ENCODE results near the gene FBLIM1. TPM values are rescaled to one million over a fixed set of nuclear protein-coding genes. Genes with fewer than 3 reads are reported as not detected.
"Not testable (repeated sequence)": the region's sequence is repeated elsewhere in the genome, so short reads cannot be mapped to it uniquely, and the experiment has no call there.

Gene FBLIM1
- polyA plus RNA-seq, 3 donors: 41.7 to 55.0 (median 41.8) TPM

- no peak for DNase-seq (ENCODE audit: low read depth in 3 of 3, low spot score in 2 of 3)
Observed at GRCh38 chr1:15807121-15807520, 48.5 kb downstream of the FBLIM1 start.

DNA sequence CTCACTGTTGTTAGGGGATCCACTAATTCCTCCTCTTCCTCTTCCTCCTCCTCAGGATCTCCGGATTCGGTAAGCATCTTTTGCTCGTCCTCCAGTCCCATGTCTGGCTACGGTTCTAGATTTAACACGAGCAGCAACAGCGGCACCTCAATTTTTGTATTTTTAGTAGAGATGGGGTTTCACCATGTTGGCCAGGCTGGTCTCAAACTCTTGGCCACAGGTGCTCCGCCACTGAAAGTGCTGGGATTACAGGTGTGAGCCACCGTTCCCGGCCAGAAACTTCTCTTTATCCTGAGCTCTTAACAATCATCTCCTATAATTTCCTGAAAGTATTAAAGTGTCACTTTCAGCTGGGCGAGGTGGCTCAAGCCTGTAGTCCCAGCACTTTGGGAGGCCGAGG lies 49.0 kb downstream of the FBLIM1 start, which contains the start of gene UQCRHL:
Gene UQCRHL, minus strand, starts transcription at position 101 of the 400 bp plus-strand sequence. Its CDS starts 0 bp downstream, at position 101.
- not testable (repeated sequence) for DNase-seq (ENCODE audit: low read depth in 3 of 3, low spot score in 2 of 3)

GRCh38 chr1:15808955-15809354 lies 50.4 kb downstream of the FBLIM1 start:
- no peak for DNase-seq (ENCODE audit: low read depth in 3 of 3, low spot score in 2 of 3)

- DNase-seq (ENCODE audit: low read depth in 3 of 3, low spot score in 2 of 3): no peak
Observed at GRCh38 chr1:15810073-15810472, 51.5 kb downstream of the FBLIM1 start.

- DNase-seq (ENCODE audit: low read depth in 3 of 3, low spot score in 2 of 3): no peak
Observed at GRCh38 chr1:15816674-15817073, 58.1 kb downstream of the FBLIM1 start.

- DNase-seq (ENCODE audit: low read depth in 3 of 3, low spot score in 2 of 3): no peak
Observed at GRCh38 chr1:15820478-15820877, 61.9 kb downstream of the FBLIM1 start.

- no peak for DNase-seq (ENCODE audit: low read depth in 3 of 3, low spot score in 2 of 3)
Observed at GRCh38 chr1:15825800-15826199, 67.2 kb downstream of the FBLIM1 start.

- no peak for DNase-seq (ENCODE audit: low read depth in 3 of 3, low spot score in 2 of 3)
Observed at GRCh38 chr1:15826810-15827507, 68.4 kb downstream of the FBLIM1 start.

DNA sequence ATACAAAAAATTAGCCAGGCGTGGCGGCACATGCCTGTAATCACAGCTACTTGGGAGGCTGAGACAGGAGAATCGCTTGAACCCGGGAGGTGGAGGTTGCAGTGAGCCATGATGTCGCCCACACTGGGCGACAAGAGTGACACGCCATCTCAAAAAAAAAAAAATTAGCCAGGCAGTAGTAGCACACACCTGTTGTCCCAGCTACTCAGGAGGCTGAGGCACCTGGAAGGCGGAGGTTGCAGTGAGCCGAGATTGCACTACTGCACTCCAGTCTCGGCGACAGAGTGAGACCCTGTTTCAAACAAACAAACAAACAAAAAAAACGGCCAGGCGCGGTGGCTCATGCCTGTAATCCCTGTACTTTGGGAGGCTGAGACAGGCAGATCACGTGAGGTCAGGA lies 69.0 kb downstream of the FBLIM1 start:
- DNase-seq (ENCODE audit: low read depth in 3 of 3, low spot score in 2 of 3): not testable (repeated sequence)

- DNase-seq (ENCODE audit: low read depth in 3 of 3, low spot score in 2 of 3): not testable (repeated sequence)
Observed at GRCh38 chr1:15828931-15829330, 70.3 kb downstream of the FBLIM1 start.

DNA sequence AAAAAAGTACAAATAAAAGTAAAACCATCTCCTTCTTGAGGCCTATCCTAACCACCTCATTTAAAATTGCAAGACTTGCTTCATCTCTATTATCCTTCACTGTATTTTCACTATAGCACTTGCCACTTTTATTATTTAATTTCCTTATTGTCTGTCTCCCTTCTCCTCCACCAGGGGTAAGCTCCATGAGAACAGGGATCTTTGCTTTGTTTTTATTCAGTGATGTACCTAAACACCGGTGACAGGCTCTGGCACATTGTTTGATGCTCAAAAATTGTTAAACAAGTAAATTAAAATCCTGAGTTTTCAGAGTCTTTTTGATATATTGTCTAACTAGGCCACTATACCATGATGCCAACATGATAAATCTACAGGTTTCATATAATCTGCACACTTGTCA lies 71.7 kb downstream of the FBLIM1 start:
- DNase-seq (ENCODE audit: low read depth in 3 of 3, low spot score in 2 of 3): no peak

- no peak for DNase-seq (ENCODE audit: low read depth in 3 of 3, low spot score in 2 of 3)
Observed at GRCh38 chr1:15833069-15833679, 74.6 kb downstream of the FBLIM1 start.

DNA sequence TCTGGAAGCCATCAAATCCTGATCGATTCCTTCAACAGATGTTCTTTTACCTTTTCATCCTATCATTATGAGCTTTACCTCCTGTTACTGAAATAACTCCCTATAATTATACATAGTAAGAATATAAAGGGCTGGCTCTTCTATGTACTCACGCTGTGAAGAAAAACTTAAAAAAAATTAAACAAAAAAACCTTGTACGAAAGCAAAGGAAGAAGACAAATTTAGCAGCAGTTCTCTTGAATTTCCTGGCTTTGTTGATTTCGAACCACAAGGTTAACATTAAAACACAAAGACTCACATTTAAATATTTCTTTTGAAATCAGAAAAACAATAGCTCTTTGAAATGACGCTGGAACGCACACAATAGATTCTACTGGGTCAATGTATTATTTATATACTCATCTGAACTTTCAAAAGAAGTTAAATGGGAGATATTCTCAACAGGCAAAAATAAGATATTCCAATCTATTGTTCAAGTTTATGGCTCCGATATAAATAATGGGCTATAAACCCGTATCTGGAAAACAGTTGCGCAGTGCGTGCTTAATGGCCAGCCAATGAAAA lies 75.3 kb downstream of the FBLIM1 start:
- DNase-seq (ENCODE audit: low read depth in 3 of 3, low spot score in 2 of 3): no peak

DNA sequence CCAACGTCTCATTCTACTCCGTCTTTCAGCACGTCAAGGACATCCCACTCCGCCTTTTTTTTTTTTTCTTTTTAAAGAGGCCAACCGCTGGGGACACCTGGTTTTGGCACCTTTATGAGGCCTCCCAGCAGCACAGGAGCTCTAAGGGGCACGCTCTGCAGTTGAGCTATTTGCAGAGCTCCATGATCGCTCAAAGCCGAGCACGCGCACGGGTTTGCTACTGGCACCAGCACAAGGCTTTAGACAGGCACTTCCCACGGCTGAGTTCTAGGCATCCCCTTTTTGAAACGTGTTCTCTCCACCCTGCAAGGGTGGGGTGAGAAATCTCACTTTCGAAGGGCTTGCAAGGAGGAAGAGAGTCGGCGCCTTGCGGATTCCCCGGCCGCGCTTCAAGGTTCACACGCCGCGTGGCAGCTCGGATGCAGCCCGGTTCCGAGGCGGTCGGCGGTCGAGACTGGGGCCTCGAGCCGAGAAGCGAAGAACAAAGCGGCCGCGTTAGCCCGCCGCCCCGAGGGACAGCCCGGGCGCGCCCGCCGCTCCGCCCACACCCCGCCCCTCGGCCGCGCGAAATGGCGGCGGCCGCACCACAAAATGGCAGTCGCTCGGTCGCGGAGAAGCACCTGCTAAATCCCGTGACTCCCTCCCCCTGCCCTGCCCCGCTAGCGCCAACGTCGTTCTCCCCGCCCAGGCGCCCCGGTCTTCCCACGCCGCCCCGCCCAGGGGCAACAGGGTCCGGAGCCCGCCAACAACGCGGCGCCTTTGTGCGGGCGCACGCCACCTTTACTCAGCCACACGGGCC lies 76.0 kb downstream of the FBLIM1 start:
- peak; percentile 90 to 95 (median 94) for DNase-seq (ENCODE audit: low read depth in 3 of 3, low spot score in 2 of 3)

GRCh38 chr1:15835205-15835740 lies 76.7 kb downstream of the FBLIM1 start:
- DNase-seq (ENCODE audit: low read depth in 3 of 3, low spot score in 2 of 3): no peak

- peak; percentile 98 to 99 (median 98) for DNase-seq (ENCODE audit: low read depth in 3 of 3, low spot score in 2 of 3)
Observed at GRCh38 chr1:15835741-15836510, 77.3 kb downstream of the FBLIM1 start.

Measured in right renal cortex interstitium (tissue), 3 donors.